Caco-2 (cell line): Measurements from ENCODE around the gene LGALS9B. TPM values are rescaled to one million over a fixed set of nuclear protein-coding genes. Genes with fewer than 3 reads are reported as not detected.
"Not testable (repeated sequence)": the region's sequence is repeated elsewhere in the genome, so short reads cannot be mapped to it uniquely, and the experiment has no call there.

Experiments
- BruUV-seq: library from RNA; stranded (reverse); fragments of 400-500 nt; replicated peaks from 2 replicates; lab custom pipeline; 2021; lab: Mats Ljungman, UMichigan
- CTCF ChIA-PET: fragments of 300-600 bp; sonication (Branson Sonifier 250); formaldehyde crosslinking; loops from one replicate; lab custom pipeline; 2022; ENCODE audit warnings: antibody characterized with exemption; lab: Charles Lee
- POLR2A ChIA-PET: fragments of 300-600 bp; sonication (Branson Sonifier 250); formaldehyde crosslinking; loops from one replicate; lab custom pipeline; 2022; ENCODE audit warnings: antibody characterized with exemption; lab: Charles Lee
- DNase-seq, 2 experiments: peaks; one replicate each; pipeline versions ENCODE4 v3.0.0 to v3.0.0-alpha.2; 2020 to 2022
- H3K27me3 ChIP-seq: replicated peaks from 2 replicates; pipeline ENCODE4 v1.6.0; 2011; ENCODE audit warnings: low read length; ENCODE audit not compliant: control insufficient read depth, insufficient read depth
- H3K36me3 ChIP-seq: 2 replicates; pipeline ENCODE4 v1.5.1; 2011; ENCODE audit warnings: low read length; ENCODE audit not compliant: control insufficient read depth, insufficient read depth
- H3K4me1 ChIP-seq: fragments of 250-450 bp; sonication (Bioruptor Pico); 2 replicates; pipeline ENCODE4 v1.5.1; 2020; ENCODE audit warnings: mild to moderate bottlenecking
- H3K4me3 ChIP-seq: 2 replicates; pipeline ENCODE4 v1.5.1; 2011; ENCODE audit warnings: low read depth, mild to moderate bottlenecking, control low read depth, low read length
- H3K9me3 ChIP-seq: fragments of 250-450 bp; sonication (Bioruptor Pico); 2 replicates; pipeline ENCODE4 v1.5.1; 2020; ENCODE audit warnings: mild to moderate bottlenecking, moderate library complexity
- H3K27ac Mint-ChIP-seq: one replicate; pipeline ENCODE4 v1.8.0; 2022; ENCODE audit warnings: mixed read lengths; ENCODE audit not compliant: unreplicated experiment
- H3K27me3 Mint-ChIP-seq: one replicate; pipeline ENCODE4 v1.8.0; 2022; ENCODE audit warnings: mixed read lengths; ENCODE audit not compliant: insufficient read depth, unreplicated experiment
- H3K36me3 Mint-ChIP-seq: one replicate; pipeline ENCODE4 v1.8.0; 2022; ENCODE audit warnings: mild to moderate bottlenecking, mixed read lengths; ENCODE audit not compliant: insufficient read depth, unreplicated experiment
- H3K4me1 Mint-ChIP-seq: one replicate; pipeline ENCODE4 v1.8.0; 2022; ENCODE audit warnings: low read depth, mixed read lengths; ENCODE audit not compliant: unreplicated experiment
- H3K4me3 Mint-ChIP-seq: one replicate; pipeline ENCODE4 v1.8.0; 2022; ENCODE audit warnings: mild to moderate bottlenecking, moderate library complexity, mixed read lengths; ENCODE audit not compliant: unreplicated experiment
- H3K9me3 Mint-ChIP-seq: one replicate; pipeline ENCODE4 v1.8.0; 2022; ENCODE audit warnings: mixed read lengths; ENCODE audit not compliant: unreplicated experiment
- intact Hi-C: fragments of 100-400 bp; cut with micrococcal nuclease; formaldehyde crosslinking; loops from one replicate; pipeline ENCODE4 v1.10.0; 2022; ENCODE audit not compliant: unreplicated experiment
- total RNA-seq: library from RNA; stranded (reverse); gene quantifications from 2 replicates; pipeline ENCODE4 v1.2.3, GENCODE V29; 2022

The LGALS9B gene
- total RNA-seq, 1 experiment from 2014 or later = not detected

DNA sequence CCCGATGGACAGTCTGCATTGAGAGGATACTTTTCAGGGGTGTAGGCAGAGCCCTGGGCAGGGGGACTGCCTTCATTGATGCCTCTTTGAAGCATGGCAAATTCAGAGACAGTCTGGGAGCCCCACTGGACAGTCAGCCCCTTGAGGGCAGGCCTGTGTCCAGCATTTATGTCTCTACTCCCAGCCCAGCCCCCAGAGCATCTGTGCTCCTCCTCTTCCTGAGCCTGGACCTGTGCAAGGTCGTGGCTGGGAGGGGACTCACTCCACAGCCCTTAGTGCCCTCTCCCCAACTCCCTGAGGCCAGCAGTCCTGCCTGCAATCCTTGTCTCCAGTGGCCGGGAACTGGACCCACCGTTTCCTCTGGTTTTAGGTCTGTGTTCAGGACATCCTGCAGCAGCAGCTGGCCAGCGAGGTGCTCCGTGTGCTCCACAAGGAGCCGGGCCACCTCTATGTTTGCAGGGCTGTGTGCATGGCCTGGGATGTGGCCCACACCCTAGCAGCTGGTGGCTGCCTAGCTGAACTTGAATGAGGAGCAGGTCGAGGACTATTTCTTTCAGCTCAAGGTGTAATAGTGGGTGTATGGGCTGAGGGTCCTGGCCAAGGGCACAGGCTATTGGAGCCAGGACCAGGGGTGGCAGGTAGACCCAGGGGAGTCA is 22.6 kb downstream of the LGALS9B start:
- H3K27me3 ChIP-seq, H3K4me3 Mint-ChIP-seq, CTCF ChIA-PET, H3K4me1 ChIP-seq, intact Hi-C loops, H3K4me3 ChIP-seq, H3K4me1 Mint-ChIP-seq, H3K36me3 ChIP-seq, DNase-seq, H3K9me3 ChIP-seq, POLR2A ChIA-PET, H3K27ac Mint-ChIP-seq, H3K9me3 Mint-ChIP-seq, BruUV-seq, H3K36me3 Mint-ChIP-seq, H3K27me3 Mint-ChIP-seq: not testable (repeated sequence)

DNA sequence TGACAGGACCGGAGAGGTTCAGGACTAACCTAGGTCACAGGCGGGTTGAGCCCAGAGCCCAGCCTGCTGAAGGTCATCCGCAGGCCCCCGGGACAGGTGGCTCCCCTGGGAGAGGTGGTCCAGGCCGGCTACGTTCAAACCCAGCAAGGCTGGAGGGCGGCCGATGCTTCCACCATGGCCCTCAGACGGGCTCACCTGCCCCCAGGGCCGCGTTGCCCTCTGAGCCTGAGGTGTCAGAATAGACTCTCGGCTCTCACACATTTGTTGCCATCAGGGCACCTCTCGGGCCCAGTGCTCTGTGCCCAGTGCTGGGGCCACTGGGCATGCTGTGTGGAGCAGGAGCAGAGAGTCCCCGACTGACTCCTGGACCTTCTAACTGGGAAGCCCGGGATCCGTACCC is 23.2 kb downstream of the LGALS9B start:
- H3K9me3 Mint-ChIP-seq, DNase-seq, H3K4me3 ChIP-seq, H3K4me3 Mint-ChIP-seq, H3K36me3 Mint-ChIP-seq, H3K27me3 ChIP-seq, POLR2A ChIA-PET, H3K9me3 ChIP-seq, H3K27ac Mint-ChIP-seq, H3K4me1 Mint-ChIP-seq, H3K36me3 ChIP-seq, BruUV-seq, H3K27me3 Mint-ChIP-seq, CTCF ChIA-PET, intact Hi-C loops, H3K4me1 ChIP-seq: not testable (repeated sequence)

DNA sequence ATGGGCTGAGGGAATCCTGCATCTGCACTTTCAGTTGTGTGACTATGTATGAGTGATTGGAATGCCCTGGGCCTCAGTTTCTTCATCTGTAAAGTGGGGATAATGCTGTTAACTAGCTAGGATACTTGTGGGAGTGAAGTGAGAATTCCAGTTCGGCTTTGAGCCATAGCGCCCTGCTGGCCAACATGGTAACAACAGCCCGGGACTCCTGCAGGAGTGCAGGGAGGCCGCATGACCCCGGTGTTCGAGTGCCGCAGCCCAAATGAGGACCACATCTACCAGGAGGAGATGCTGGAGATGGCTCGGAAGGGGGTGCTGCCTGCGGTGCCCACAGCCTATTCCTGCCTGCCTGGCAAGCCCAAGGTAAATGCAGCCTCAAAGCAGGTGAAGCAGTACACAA is 23.7 kb downstream of the LGALS9B start:
- H3K4me1 ChIP-seq, H3K27me3 ChIP-seq, H3K27ac Mint-ChIP-seq, H3K9me3 Mint-ChIP-seq, H3K4me3 Mint-ChIP-seq, POLR2A ChIA-PET, H3K36me3 Mint-ChIP-seq, H3K27me3 Mint-ChIP-seq, H3K36me3 ChIP-seq, H3K9me3 ChIP-seq, intact Hi-C loops, DNase-seq, BruUV-seq, H3K4me3 ChIP-seq, H3K4me1 Mint-ChIP-seq, CTCF ChIA-PET: not testable (repeated sequence)

DNA sequence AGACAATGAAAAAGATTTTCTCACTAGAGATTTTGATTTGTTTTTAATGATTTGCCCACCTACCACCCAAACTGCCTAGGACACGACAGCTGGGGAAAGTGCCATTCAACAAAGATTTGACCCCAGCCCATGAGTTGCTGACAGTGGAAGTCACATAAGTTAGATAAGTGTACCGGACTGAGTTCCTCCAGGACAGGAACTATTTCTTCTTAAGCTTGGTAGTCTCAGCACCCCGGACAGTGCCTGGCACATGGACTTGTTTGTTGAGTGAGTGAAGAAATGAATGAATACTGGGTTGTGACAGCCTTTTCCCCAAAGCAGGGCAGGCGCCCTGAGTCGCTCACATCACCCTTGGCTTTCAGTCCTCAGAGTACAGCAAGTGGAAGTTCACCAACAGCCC is 26.7 kb downstream of the LGALS9B start:
- H3K4me3 Mint-ChIP-seq, H3K27me3 ChIP-seq, H3K4me1 Mint-ChIP-seq, H3K9me3 Mint-ChIP-seq, DNase-seq, H3K4me3 ChIP-seq, intact Hi-C loops, H3K36me3 ChIP-seq, H3K27ac Mint-ChIP-seq, CTCF ChIA-PET, H3K9me3 ChIP-seq, H3K36me3 Mint-ChIP-seq, POLR2A ChIA-PET, BruUV-seq, H3K27me3 Mint-ChIP-seq, H3K4me1 ChIP-seq: not testable (repeated sequence)

DNA sequence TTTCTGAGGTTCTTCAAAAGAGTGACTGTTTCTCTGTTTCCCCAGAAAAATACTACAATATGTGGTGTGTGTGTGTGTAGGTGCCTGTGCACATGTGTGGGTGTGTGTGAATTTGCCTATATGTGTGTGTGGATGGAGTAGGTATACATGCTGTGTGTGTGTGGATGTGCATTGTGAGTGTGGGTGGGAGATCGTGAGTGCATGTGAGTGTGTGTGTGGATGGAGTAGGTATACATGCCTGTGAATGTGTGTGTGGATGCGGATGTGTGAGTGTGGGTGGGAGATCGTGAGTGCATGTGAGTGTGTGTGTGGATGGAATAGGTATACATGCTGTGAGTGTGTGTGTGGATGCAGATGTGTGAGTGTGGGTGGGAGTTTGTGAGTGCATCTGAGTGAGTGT is 32.2 kb downstream of the LGALS9B start:
- H3K27me3 Mint-ChIP-seq, BruUV-seq, H3K36me3 ChIP-seq, H3K27ac Mint-ChIP-seq, H3K9me3 Mint-ChIP-seq, H3K36me3 Mint-ChIP-seq, CTCF ChIA-PET, POLR2A ChIA-PET, H3K4me3 ChIP-seq, H3K4me1 Mint-ChIP-seq, intact Hi-C loops, H3K4me1 ChIP-seq, H3K27me3 ChIP-seq, DNase-seq, H3K9me3 ChIP-seq, H3K4me3 Mint-ChIP-seq: not testable (repeated sequence)

DNA sequence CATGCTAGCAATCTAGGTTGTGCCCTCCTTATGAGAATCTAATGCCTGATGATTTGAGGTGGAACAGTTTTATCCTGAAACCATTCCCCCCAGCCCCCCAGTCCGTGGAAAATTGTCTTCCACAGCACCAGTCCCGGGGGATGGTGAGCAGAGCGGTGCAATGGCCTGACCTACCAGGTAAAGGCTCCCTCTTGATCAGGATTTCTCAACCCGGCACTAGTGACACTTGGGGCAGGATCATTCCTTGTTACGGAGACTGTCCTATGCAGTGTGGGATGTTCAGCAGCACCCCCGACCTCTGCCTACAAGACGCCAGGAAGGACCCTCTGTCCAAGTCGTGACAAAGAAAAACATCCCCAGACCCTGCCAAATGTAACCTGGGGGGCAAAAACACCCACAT is 34.0 kb downstream of the LGALS9B start:
- H3K36me3 Mint-ChIP-seq, H3K4me3 Mint-ChIP-seq, H3K9me3 Mint-ChIP-seq, H3K27me3 Mint-ChIP-seq, POLR2A ChIA-PET, H3K4me3 ChIP-seq, H3K4me1 Mint-ChIP-seq, H3K27ac Mint-ChIP-seq, H3K36me3 ChIP-seq, intact Hi-C loops, H3K27me3 ChIP-seq, BruUV-seq, CTCF ChIA-PET, H3K9me3 ChIP-seq, H3K4me1 ChIP-seq, DNase-seq: not testable (repeated sequence)

DNA sequence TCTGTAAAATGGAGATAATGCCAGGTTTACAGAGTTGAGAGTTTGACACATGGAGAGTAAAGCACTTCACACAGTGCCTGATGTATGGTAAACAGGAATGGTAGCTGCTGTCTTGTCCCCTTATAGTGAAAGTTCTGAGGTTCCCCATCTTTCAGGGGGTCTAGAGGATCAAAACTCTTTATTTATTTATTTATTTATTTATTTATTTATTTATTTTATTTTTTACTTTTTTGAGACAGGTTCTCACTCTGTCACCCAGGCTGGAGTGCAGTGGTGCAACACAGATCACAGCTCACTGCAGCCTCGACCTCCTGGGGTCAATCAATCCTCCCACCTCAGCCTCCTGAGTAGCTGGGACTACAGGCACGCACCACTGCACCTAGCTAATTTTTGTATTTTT is 40.1 kb downstream of the LGALS9B start:
- H3K36me3 ChIP-seq, intact Hi-C loops, POLR2A ChIA-PET, H3K4me3 Mint-ChIP-seq, H3K27me3 ChIP-seq, H3K27me3 Mint-ChIP-seq, DNase-seq, BruUV-seq, H3K27ac Mint-ChIP-seq, CTCF ChIA-PET, H3K4me1 ChIP-seq, H3K9me3 ChIP-seq, H3K4me3 ChIP-seq, H3K4me1 Mint-ChIP-seq, H3K9me3 Mint-ChIP-seq, H3K36me3 Mint-ChIP-seq: not testable (repeated sequence)
